Right ventricle myocardium inferior (tissue), 1 donor: ENCODE data around the gene TXNL1. TPM values are rescaled to one million over a fixed set of nuclear protein-coding genes. Genes with fewer than 3 reads are reported as not detected.

ENCODE experiments used
- ATAC-seq: fragments of 200-7000 bp; cut with Tn5 transposase; one replicate; pipeline ENCODE4 v1.9.1; 2020; ENCODE audit warnings: mild to moderate bottlenecking, moderate library complexity
- DNase-seq: peaks from one replicate; pipeline ENCODE4 v3.0.0; 2021; ENCODE audit errors: missing footprints
- intact Hi-C: fragments of 100-400 bp; cut with DNase I; formaldehyde crosslinking; loops from one replicate; pipeline ENCODE4 v1.11.0; 2022
- total RNA-seq: library from RNA; stranded (reverse); fragmentation: NEBNext Ultra II Directional; extraction: Animal tissue kit (Norgen Biotek cat#: 25700); gene quantifications from one replicate; pipeline ENCODE4 v1.2.1, GENCODE V29; 2021
- donor health status: DM: no; HTN: yes; CAD: no; lungs with severe emphysema.

The TXNL1 gene
- total RNA-seq, 1 donor from 2014 or later, result 106 TPM

- DNase-seq, result no peak
- ATAC-seq, result no peak
- intact Hi-C loops, result no loop called here
These were observed 9.8 kb upstream of the TXNL1 start for GRCh38 chr18:56647951-56648893.

- DNase-seq, result no peak
- intact Hi-C loops, result no loop called here
- no peak for ATAC-seq
These were observed 8.7 kb upstream of the TXNL1 start for GRCh38 chr18:56647071-56647470.

GRCh38 chr18:56645415-56646016 is 7.1 kb upstream of the TXNL1 start:
- ATAC-seq (no peak), DNase-seq (no peak)
- intact Hi-C loops, result no loop called here

GRCh38 chr18:56643381-56643780 is 5.0 kb upstream of the TXNL1 start:
- intact Hi-C loops, result no loop called here
- ATAC-seq (no peak), DNase-seq (no peak)

- DNase-seq (no peak), ATAC-seq (no peak)
- intact Hi-C loops, result no loop called here
These were observed 3.4 kb upstream of the TXNL1 start for GRCh38 chr18:56641714-56642337.

GRCh38 chr18:56639571-56639970 is 1.2 kb upstream of the TXNL1 start:
- no peak for DNase-seq
- intact Hi-C loops, result no loop called here
- no peak for ATAC-seq

GRCh38 chr18:56639104-56639381 is 651 bp upstream of the TXNL1 start:
- intact Hi-C loops, result no loop called here
- ATAC-seq, result no peak
- DNase-seq, result no peak

GRCh38 chr18:56637711-56638231 is 621 bp downstream of the TXNL1 start:
- no peak for ATAC-seq
- DNase-seq, result no peak
- intact Hi-C loops, result loop anchor here (1.0 kb wide), 1 partner anchor 14 kb away; the partner anchor contains the start of gene WDR7

GRCh38 chr18:56637176-56637575 is 1.2 kb downstream of the TXNL1 start:
- intact Hi-C loops, result no loop called here

GRCh38 chr18:56635007-56635406 is 3.4 kb downstream of the TXNL1 start:
- intact Hi-C loops, result no loop called here
- ATAC-seq (no peak), DNase-seq (no peak)

More at GRCh38 chr18:56637176-56637575, 1.2 kb downstream of the TXNL1 start:
- ATAC-seq, result no peak
- DNase-seq, result no peak

- no peak for ATAC-seq
- no peak for DNase-seq
- intact Hi-C loops, result no loop called here
These were observed 6.0 kb downstream of the TXNL1 start for GRCh38 chr18:56632070-56633022.

- intact Hi-C loops, result no loop called here
- ATAC-seq, result no peak
- no peak for DNase-seq
These were observed 10.4 kb downstream of the TXNL1 start for GRCh38 chr18:56627991-56628390.

- intact Hi-C loops, result no loop called here
These were observed 22.5 kb downstream of the TXNL1 start for GRCh38 chr18:56615738-56616520.

GRCh38 chr18:56606618-56607017 is 31.8 kb downstream of the TXNL1 start:
- intact Hi-C loops, result no loop called here
- ATAC-seq, result no peak
- no peak for DNase-seq

More at GRCh38 chr18:56615738-56616520, 22.5 kb downstream of the TXNL1 start:
- DNase-seq (no peak), ATAC-seq (no peak)

GRCh38 chr18:56598422-56598821 is 40.0 kb downstream of the TXNL1 start:
- ATAC-seq, result no peak
- DNase-seq, result no peak
- intact Hi-C loops, result no loop called here

- DNase-seq (no peak), ATAC-seq (no peak)
- intact Hi-C loops, result no loop called here
These were observed 44.5 kb downstream of the TXNL1 start for GRCh38 chr18:56593906-56594305.

GRCh38 chr18:56580026-56580425 is 58.4 kb downstream of the TXNL1 start:
- no peak for ATAC-seq
- intact Hi-C loops, result no loop called here
- no peak for DNase-seq

GRCh38 chr18:56579451-56579850 is 58.9 kb downstream of the TXNL1 start:
- ATAC-seq (no peak), DNase-seq (no peak)
- intact Hi-C loops, result loop anchor here (5.0 to 10.0 kb wide), 8 partner anchors 205 to 1482 kb away; no protein-coding TSS in a partner anchor
